Astrocyte (in vitro differentiated cells and primary cell): ENCODE results near the gene DAO.

Source experiments
- CTCF ChIP-seq: IDR thresholded peaks from 2 replicates; pipeline ENCODE4 v1.5.1; 2011; ENCODE audit warnings: low read depth, mild to moderate bottlenecking, inconsistent platforms, low read length, moderate library complexity; ENCODE audit not compliant: insufficient read depth
- EZH2 ChIP-seq: IDR thresholded peaks from 2 replicates; pipeline ENCODE4 v1.6.1; 2012; ENCODE audit warnings: mild to moderate bottlenecking, low read length, inconsistent platforms; ENCODE audit not compliant: insufficient read depth

GRCh38 chr12:108905725-108906124, 25.8 kb downstream of the DAO start:
- TF ChIP-seq CTCF (no peak), EZH2 (no peak)
